ENCODE results near the gene ADGRG2. TPM values are rescaled to one million over a fixed set of nuclear protein-coding genes. Genes with fewer than 3 reads are reported as not detected.

The ADGRG2 gene
- total RNA-seq, 1 donor from 2014 or later: not detected

DNA sequence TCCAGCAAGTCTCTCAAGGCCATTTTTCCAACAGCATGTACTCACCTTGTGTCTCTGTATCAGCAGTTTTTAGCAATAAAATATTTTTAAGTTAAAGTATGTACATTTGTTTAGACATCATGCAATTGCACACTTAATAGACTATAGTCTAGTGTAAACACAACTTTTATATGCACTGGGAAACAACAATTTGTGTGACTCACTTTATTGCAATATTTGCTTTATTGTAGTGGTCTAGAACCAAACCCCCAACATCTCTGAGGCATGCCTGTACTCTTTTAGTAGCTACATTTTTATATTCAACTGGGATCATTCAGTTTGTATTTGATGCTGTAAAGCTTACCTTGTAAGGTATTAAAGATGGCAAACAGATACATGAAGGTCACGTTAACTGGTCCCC, 123.6 kb downstream of the ADGRG2 start:
- TF ChIP-seq, protein P1, sequence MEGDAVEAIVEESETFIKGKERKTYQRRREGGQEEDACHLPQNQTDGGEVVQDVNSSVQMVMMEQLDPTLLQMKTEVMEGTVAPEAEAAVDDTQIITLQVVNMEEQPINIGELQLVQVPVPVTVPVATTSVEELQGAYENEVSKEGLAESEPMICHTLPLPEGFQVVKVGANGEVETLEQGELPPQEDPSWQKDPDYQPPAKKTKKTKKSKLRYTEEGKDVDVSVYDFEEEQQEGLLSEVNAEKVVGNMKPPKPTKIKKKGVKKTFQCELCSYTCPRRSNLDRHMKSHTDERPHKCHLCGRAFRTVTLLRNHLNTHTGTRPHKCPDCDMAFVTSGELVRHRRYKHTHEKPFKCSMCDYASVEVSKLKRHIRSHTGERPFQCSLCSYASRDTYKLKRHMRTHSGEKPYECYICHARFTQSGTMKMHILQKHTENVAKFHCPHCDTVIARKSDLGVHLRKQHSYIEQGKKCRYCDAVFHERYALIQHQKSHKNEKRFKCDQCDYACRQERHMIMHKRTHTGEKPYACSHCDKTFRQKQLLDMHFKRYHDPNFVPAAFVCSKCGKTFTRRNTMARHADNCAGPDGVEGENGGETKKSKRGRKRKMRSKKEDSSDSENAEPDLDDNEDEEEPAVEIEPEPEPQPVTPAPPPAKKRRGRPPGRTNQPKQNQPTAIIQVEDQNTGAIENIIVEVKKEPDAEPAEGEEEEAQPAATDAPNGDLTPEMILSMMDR (IDR thresholded peaks at IDR 0.05): no peak
- no peak overlapping the region for H3K4me3 Mint-ChIP-seq (ENCODE audit: unreplicated experiment)
- H3K27me3 Mint-ChIP-seq (ENCODE audit: unreplicated experiment): no peaks in the 10 kb centered on the region
- no peak overlapping the region for H3K27ac Mint-ChIP-seq (ENCODE audit: unreplicated experiment)
- no peak for DNase-seq (ENCODE audit: extremely low spot score, unreplicated experiment)
- peaks cover 40% of the 10 kb centered on the region for H3K4me1 Mint-ChIP-seq (ENCODE audit: unreplicated experiment)
- H3K36me3 Mint-ChIP-seq (ENCODE audit: unreplicated experiment): no peaks in the 10 kb centered on the region
- H3K9me3 Mint-ChIP-seq (ENCODE audit: unreplicated experiment): peaks cover 4% of the 10 kb centered on the region

DNA sequence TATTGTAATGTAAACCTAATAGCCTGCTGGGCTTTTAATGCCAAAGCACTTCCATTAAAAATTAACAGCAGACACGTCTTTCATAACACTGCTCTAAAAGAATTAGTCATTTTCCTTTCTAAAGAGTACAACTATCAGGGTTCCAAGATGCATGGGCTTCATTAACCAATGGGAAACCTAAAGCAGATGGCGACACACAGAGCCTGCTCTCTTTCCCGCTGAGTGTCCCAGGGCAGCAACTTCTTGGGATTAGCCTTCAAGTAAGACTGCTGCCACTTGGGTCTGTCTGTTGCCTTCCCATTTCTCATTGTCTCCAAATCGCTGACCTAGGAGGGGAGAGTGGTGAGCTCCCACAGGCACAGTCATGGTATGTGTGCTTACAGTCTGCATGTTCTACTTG, 124.4 kb downstream of the ADGRG2 start:
- Mint-ChIP-seq H3K4me3 (ENCODE audit: unreplicated experiment) (no peak overlapping the region), H3K27me3 (ENCODE audit: unreplicated experiment) (no peaks in the 10 kb centered on the region), H3K27ac (ENCODE audit: unreplicated experiment) (no peak overlapping the region), H3K36me3 (ENCODE audit: unreplicated experiment) (no peaks in the 10 kb centered on the region), H3K4me1 (ENCODE audit: unreplicated experiment) (peaks cover 40% of the 10 kb centered on the region), H3K9me3 (ENCODE audit: unreplicated experiment) (peaks cover 4% of the 10 kb centered on the region)
- peak; percentile 34 for DNase-seq (ENCODE audit: extremely low spot score, unreplicated experiment)
- TF ChIP-seq, protein P1 (IDR thresholded peaks at IDR 0.05): no peak

DNA sequence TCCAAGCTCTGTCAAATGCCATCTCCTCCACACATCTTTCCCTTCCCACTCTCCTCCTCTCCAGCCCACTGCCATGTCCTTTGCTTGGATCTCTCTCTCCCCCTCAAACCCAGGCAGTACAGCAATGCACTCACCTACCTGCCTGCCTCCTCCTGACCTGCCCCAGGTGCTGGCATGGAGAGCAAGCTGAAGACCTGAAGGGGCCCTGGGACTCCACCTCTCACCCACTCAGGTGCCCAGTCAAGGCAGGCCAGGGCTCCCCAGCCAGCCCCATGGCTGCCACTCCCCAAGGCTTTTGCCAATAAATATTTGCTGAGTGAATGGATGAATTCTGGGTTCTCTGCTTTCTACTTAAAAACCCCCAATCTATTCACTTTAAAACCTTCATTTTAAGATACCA, 125.7 kb downstream of the ADGRG2 start:
- H3K4me3 Mint-ChIP-seq (ENCODE audit: unreplicated experiment): no peak overlapping the region
- peak overlapping the region; percentile 61 for H3K27ac Mint-ChIP-seq (ENCODE audit: unreplicated experiment)
- H3K36me3 Mint-ChIP-seq (ENCODE audit: unreplicated experiment): no peaks in the 10 kb centered on the region
- peaks cover 40% of the 10 kb centered on the region for H3K4me1 Mint-ChIP-seq (ENCODE audit: unreplicated experiment)
- peak; percentile 65 for DNase-seq (ENCODE audit: extremely low spot score, unreplicated experiment)
- no peaks in the 10 kb centered on the region for H3K27me3 Mint-ChIP-seq (ENCODE audit: unreplicated experiment)
- peaks cover 4% of the 10 kb centered on the region for H3K9me3 Mint-ChIP-seq (ENCODE audit: unreplicated experiment)
- TF ChIP-seq, protein P1 (IDR thresholded peaks at IDR 0.05): no peak

DNA sequence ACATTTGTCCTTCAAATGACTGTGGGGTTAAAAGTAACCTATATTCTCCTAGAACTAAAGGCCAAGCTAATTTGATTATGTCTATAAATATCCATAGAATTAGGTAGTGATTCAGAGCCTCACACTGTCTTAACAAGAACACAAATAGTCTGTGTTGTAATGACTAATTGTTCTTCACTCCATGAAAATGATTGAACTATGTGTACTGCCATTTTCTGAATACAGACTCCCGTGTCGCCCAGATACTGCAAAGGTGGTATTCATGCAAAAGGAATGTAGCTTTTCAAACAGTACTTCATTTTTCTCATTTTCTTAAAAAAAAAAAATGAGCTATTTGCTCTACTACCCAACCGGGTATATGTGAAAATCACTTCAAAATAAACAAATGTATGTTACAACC, 127.0 kb downstream of the ADGRG2 start:
- TF ChIP-seq, protein P1 (IDR thresholded peaks at IDR 0.05): no peak
- Mint-ChIP-seq H3K27ac (ENCODE audit: unreplicated experiment) (peak overlapping the region; percentile 91), H3K4me1 (ENCODE audit: unreplicated experiment) (peaks cover 40% of the 10 kb centered on the region), H3K27me3 (ENCODE audit: unreplicated experiment) (no peaks in the 10 kb centered on the region), H3K4me3 (ENCODE audit: unreplicated experiment) (no peak overlapping the region), H3K9me3 (ENCODE audit: unreplicated experiment) (peaks cover 4% of the 10 kb centered on the region), H3K36me3 (ENCODE audit: unreplicated experiment) (no peaks in the 10 kb centered on the region)
- DNase-seq (ENCODE audit: extremely low spot score, unreplicated experiment): no peak

DNA sequence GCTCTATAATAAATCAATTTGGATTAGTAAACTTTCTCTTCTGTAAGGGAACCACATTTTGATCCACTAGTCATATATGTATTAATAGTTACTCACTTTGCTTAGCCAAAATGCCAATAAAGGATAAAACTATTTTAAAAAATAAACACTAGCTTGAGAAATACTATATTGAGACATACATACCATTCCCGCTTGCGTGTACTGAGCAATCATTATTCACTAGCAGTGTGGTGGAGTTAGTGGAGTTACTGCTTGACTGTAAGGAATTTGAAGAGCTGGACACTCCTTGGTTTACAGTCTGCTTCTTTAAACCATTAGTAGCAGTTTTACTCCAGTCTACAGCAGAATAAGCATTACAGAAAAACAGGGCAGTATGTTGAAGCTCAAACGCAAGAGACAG, 127.6 kb downstream of the ADGRG2 start:
- Mint-ChIP-seq H3K4me1 (ENCODE audit: unreplicated experiment) (peaks cover 37% of the 10 kb centered on the region), H3K4me3 (ENCODE audit: unreplicated experiment) (no peak overlapping the region), H3K27ac (ENCODE audit: unreplicated experiment) (peak overlapping the region; percentile 91), H3K27me3 (ENCODE audit: unreplicated experiment) (no peaks in the 10 kb centered on the region), H3K9me3 (ENCODE audit: unreplicated experiment) (peaks cover 4% of the 10 kb centered on the region), H3K36me3 (ENCODE audit: unreplicated experiment) (no peaks in the 10 kb centered on the region)
- TF ChIP-seq, protein P1 (IDR thresholded peaks at IDR 0.05): no peak
- no peak for DNase-seq (ENCODE audit: extremely low spot score, unreplicated experiment)

Data from osteocyte (in vitro differentiated cells).